GM19238 (cell line): ENCODE results near the gene PEX11G.

Source experiments
- DNase-seq: peaks from one replicate; pipeline ENCODE4 v3.0.0; 2011; ENCODE audit warnings: low spot score; ENCODE audit not compliant: insufficient read length

The PEX11G gene

DNA sequence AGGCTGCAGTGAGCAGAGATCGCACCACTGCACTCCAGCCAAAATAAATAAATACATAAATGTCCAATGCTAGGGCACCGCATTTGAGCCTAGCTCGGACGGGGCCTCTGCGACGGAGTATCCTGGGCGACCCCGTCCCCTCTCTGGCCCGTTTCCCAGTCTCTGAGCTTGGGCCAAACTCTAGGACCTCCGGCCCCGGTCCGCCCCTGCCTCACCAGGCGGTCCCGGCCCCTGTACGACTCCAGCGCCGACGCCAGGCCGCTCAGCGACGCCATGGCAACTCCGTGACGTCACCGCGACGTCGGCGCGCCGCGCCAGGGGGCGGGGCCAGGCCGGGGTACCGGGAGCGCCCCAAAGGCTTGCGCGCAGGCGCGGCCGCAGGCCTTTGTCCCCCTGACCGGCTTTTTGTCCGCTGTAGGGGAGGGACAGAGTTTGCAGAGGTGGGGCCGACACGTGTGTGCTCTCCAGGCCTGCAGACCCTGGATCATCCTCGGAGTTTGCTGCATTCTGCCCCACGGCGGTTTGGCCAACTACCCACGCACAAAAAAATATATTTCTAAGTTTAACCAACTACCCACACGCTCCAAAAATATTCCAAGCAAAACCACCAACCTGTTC, at the start of gene PEX11G:
Gene PEX11G, minus strand, starts transcription at position 300 of the 618 bp plus-strand sequence. Its CDS starts 25 bp downstream, at position 275.
- DNase-seq, result peak; percentile 98

DNA sequence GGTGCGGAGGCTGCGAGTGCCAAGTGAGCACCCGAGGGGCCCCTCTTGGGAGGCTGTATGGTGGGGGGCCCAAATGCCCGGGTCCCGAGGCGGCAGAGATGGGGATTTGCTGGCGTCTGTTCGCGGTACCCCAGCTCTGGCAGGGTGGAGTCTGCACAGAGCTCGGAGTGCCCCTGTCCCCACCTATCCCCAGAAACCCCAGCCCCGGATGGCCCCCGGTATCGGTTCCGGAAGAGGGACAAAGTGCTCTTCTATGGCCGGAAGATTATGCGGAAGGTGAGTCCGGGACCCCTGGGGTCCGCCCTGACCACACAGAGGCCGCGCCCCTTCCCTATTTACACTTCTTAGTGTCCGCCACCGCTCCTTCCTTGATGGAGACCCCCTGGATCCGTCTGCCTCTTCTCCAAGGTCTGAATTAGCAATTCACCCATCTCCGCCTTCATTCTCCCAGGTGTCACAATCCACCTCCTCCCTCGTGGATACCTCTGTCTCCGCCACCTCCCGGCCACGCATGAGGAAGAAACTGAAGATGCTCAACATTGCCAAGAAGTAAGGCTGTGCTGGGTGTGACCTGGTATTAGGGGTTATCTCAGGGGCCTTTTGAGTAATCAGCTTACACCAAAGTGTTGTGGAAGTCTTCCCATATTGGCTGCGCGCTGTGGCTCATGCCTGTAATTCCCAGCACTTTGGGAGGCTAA, 47.3 kb upstream of the PEX11G start:
- DNase-seq, result no peak

- peak; percentile 97 for DNase-seq
Observed at GRCh38 chr19:7535047-7535997, 46.5 kb upstream of the PEX11G start, which contains the start of gene PNPLA6. Gene PNPLA6, plus strand, starts transcription at chr19:7535717. Its CDS starts 72 bp downstream, at chr19:7535789.

- peak; percentile 47 for DNase-seq
Observed at GRCh38 chr19:7534531-7535046, 45.8 kb upstream of the PEX11G start.

- peak; percentile 97 for DNase-seq
Observed at GRCh38 chr19:7533925-7534480, 45.2 kb upstream of the PEX11G start.

GRCh38 chr19:7533281-7533885, 44.5 kb upstream of the PEX11G start:
- DNase-seq, result no peak

DNA sequence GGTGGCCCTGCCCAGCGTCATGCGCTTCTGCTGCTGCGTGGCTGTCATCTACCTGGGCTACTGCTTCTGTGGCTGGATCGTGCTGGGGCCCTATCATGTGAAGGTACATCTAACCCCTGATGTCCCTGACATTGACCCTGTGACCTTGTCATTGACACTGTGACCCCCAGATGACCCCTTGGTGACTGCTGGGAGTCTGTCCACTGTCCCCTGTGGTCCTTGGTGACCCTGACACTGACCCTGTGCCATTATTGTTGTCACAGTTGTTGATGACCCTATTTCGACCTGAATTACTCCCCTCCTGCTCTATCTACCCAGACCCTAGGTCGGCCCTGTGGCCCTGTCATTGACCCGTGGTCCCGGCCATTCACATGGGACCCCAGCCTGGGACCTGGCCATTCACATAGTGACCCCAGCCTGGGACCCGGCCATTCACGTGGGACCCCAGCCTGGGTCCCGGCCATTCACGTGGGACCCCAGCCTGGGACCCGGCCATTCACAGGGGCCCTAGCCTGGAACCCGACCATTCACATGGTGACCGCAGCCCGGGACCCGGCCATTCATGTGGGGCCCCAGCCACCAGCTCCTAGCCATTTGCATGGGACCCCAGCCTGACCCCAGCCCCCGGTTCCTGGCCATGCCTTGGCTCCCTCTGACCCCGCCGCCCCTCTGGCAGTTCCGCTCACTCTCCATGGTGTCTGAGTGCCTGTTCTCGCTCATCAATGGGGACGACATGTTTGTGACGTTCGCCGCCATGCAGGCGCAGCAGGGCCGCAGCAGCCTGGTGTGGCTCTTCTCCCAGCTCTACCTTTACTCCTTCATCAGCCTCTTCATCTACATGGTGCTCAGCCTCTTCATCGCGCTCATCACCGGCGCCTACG, 41.0 kb upstream of the PEX11G start:
- no peak for DNase-seq

- DNase-seq, result no peak
Observed at GRCh38 chr19:7529246-7529600, 40.4 kb upstream of the PEX11G start.

DNA sequence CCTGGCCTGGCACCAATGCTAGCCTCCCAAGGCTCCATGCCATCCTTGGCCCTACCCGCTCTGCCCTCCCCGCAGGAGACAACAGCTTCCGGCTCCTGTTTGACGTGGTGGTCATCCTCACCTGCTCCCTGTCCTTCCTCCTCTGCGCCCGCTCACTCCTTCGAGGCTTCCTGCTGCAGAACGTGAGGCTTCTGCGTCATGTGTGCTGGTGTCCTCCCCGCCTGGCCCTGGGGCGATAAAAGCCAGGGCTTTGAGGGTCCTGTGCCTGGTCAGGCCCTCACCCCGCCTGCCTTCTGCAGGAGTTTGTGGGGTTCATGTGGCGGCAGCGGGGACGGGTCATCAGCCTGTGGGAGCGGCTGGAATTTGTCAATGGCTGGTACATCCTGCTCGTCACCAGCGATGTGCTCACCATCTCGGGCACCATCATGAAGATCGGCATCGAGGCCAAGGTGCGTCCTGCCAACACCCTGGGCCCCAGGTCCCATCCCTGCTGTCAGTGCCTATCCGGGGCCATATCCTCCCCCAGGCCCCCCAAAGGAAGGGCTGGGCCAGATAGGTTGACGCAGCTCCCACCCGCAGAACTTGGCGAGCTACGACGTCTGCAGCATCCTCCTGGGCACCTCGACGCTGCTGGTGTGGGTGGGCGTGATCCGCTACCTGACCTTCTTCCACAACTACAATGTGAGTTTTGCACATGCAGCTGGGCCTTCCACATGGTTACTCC, 39.8 kb upstream of the PEX11G start:
- no peak for DNase-seq

- no peak for DNase-seq
Observed at GRCh38 chr19:7528192-7528519, 39.3 kb upstream of the PEX11G start.

DNA sequence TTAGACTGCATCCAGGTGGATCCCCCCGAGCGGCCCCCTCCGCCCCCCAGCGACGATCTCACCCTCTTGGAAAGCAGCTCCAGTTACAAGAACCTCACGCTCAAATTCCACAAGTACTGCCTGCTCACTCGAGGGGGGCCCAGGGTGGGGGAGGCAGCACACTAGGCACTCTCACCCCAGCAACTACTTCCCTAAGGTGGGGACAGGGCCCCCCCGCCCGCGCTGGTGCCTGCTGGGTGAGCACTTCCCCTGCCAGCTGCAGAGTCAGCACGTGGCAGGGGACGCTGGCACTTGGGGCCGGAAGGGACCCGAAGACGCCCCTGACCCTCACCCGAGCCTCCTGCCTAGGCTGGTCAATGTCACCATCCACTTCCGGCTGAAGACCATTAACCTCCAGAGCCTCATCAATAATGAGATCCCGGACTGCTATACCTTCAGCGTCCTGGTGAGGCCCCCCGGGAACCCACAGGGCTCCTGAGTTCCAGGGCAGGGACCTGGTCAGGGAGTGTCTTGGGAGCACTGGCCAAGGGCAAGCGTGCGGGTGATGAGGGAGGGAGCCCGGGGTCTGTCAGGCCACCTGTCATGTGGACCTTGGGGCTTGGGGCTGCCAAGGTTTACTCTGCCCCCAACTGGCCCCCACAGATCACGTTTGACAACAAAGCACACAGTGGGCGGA, 38.8 kb upstream of the PEX11G start:
- no peak for DNase-seq

DNA sequence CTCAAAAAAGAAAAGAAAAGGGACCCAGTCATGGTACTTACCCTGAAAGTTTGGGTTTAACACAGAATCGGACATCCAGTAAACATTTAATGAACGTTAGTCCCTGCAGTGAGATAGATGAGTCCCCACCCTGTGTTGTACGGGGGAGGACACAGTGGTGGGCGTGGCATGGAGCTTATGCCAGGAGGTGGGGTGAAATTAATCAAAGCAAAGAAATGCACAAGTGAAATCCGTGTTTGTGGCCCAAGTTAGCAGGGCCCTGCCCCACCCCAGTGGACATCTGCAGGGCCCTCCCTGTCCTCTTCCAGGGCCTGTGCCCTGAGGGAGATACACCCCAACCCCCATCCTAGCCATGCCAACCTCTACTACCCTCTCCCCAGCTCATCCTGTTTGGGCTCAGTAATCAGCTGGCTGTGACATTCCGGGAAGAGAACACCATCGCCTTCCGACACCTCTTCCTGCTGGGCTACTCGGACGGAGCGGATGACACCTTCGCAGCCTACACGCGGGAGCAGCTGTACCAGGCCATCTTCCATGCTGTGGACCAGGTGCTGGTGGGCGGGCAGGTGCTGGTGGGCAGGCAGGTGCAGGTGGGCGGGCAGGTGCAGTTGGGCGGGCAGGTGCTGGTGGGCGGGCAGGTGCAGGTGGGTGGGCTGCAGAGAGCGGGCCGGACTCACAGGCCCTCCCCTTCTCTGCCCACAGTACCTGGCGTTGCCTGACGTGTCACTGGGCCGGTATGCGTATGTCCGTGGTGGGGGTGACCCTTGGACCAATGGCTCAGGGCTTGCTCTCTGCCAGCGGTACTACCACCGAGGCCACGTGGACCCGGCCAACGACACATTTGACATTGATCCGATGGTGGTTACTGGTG, 37.5 kb upstream of the PEX11G start:
- no peak for DNase-seq

DNA sequence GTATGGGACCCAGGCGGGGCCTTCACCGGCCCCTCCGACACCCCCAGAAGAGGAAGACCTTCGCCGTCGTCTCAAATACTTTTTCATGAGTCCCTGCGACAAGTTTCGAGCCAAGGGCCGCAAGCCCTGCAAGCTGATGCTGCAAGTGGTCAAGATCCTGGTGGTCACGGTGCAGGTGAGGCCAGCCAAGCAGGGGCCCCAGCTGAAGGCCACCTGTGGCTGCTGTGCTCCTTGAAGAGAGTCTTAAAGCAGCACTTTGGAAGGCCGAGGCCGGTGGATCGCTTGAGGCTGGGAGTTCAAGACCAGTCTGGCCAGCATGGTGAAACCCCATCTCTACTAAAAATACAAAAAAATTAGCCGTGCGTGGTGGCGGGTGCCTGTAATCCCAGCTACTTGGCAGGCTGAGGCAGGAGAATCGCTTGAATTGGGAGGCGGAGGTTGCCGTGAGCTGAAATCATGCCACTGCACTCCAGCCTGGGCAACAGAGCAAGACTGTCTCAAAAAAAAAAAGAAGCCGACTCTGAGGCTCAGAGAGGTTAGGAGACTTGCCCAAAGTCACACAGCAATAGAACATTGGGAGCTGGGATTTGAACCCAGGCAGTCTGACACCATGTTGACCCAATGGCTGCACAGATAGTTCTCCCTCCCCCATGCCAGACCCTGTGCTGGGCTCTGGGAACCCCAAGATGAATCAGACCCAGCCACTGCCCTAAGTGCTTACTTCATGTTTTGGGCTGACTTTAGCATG, 36.3 kb upstream of the PEX11G start:
- no peak for DNase-seq

DNA sequence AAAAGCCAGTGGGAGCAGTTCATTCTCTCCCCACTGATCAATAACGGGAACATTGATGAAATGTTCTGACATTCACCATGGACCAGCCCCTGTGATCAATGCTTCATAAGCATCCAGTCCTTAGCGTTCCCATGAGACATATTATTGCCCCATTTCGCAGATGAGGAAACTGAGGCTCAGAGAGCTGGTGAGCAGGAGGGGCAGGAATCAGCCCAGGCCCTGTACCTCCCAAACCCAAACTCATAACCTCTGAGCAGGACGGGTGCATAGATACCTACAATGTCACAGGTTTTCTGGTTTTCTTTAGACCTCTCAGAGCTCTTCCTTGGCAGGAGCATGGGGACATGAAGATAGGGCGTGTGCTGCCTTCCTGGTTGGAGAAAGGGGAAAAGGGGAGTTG, 35.7 kb upstream of the PEX11G start:
- no peak for DNase-seq

- DNase-seq, result no peak
Observed at GRCh38 chr19:7522923-7523667, 34.3 kb upstream of the PEX11G start.

- DNase-seq, result peak; percentile 100
Observed at GRCh38 chr19:7522072-7522922, 33.5 kb upstream of the PEX11G start, which contains the start of gene MCOLN1. Gene MCOLN1, plus strand, starts transcription at chr19:7522624. Its CDS starts 127 bp downstream, at chr19:7522751.
